HS-5 (cell line): Measurements from ENCODE around the gene CDC45.
"Not testable (repeated sequence)": the region's sequence is repeated elsewhere in the genome, so short reads cannot be mapped to it uniquely, and the experiment has no call there.

Experiments
- DNase-seq: peaks from one replicate; pipeline ENCODE4 v3.0.0-alpha.2; 2012; ENCODE audit warnings: low read depth

The CDC45 gene

DNA sequence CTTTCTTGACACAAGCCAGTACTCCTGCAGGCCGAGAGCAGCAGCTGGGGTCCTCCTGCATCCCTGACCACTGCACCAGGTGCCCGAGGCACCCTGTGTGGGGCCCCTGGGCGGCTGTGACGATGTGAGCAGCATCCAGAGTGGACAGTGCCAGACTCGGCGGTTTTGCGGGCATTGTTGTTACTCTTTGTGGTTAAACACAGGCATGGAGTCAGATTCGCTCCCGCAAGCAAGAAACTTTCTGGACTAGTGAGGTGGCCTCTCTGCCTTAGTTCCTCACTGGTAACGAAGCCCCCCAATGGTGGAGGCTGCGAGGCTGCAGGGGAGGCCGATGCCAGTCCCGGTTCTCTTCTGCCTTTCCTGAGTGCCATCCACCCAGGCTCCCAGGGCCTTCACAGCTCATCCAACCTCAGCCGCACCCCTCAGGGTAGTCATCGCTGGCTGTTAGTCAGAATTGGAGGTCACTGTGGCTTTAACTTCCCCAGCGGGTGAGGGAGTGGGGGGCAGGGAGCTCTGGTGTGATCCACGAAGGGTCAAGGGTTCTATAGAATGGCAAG is 48.2 kb downstream of the CDC45 start:
- no peak for DNase-seq

DNA sequence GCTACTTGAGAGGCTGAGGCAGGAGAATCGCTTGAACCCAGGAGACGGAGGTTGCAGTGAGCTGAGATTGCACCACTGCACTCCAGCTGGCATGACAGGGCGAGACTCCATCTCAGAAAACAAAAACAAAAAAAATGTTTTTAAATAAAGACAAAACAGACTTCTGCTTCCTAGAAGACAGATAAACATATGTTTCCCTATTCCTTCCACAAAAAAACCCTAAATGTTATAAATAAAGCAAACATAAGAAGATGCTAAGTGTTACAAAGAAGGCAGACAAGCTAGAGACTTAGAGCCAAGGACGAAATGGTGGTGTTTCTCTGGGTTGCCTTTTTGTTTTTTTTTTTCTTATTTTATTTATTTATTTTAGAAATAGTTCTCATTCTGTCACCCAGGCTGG is 50.1 kb downstream of the CDC45 start:
- no peak for DNase-seq

- no peak for DNase-seq
Observed at GRCh38 chr22:19530751-19531150, 51.0 kb downstream of the CDC45 start.

- not testable (repeated sequence) for DNase-seq
Observed at GRCh38 chr22:19531327-19531726, 51.6 kb downstream of the CDC45 start.

- DNase-seq, result no peak
Observed at GRCh38 chr22:19533049-19533626, 53.4 kb downstream of the CDC45 start.

DNA sequence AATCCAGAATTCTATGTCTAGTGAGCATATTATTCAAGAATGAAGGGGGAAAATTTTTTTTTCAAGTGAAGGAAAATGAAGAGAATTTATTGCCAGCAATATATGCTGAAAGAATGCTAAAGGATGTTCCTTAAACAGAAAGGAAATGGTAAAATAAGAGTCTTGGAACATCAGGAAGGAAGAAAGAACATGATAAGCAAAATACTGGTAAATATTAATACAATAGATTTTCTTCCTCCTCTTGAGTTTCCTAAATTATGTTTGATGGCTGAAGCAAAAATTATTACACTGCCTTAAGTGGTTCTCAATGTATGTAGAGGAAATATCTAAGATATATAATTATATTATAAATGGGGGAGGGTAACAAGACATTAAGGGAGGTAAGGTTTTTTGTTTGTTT is 54.1 kb downstream of the CDC45 start:
- no peak for DNase-seq

DNA sequence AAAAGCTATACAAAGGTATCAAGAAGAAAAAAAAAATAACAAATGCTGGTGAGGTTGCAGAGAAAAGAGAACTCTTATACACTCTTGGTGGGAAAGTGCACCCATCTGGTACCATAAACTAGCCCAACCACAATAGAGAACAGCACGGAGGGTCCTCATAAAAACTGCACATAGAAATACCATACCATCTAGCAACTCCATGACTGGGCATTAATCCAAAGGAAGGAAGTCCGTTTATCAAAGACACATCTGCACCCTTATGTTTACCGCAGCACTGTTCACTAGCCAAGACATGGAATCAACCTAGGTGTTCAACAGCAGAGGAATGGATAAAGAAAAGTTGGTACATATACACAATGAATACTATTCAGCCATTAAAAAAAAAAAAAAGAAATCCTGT is 55.3 kb downstream of the CDC45 start:
- no peak for DNase-seq

DNA sequence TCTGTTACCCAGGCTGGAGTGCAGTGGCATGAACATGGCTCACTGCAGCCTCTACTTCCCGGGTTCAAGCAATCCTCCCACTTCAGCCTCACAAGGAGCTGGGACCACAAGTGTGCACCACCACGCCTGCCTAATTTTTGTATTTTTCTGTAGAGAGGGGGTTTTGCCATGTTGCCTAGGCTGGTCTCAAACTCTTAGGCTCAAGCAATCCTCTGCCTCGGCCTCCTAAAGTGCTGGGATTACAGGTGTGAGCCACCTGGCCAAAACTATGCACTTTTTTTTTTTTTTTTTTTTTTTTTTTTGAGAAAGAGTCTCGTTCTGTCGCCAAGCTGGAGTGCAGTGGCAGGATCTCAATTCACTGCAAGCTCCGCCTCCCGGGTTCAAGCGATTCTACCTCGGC is 56.8 kb downstream of the CDC45 start:
- DNase-seq, result no peak

- DNase-seq, result no peak
Observed at GRCh38 chr22:19537941-19538488, 58.3 kb downstream of the CDC45 start.

DNA sequence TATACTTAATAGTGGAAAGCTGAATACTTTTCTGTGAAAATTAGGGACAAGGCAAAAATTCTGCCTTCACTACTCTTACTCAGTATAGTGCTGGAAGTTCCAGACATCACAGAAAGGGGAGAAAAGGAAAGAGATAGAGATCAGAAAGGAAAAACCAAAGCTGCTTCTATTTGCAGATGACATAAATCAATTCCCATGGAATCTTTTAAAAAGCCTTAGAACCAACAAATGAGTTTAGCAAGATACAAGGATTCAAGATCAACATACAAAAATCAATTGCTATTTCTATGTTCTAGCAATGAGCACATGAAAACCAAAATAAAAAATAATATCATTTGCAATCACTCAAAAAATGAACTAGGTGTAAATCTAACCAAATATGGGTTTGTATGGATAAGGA is 60.7 kb downstream of the CDC45 start:
- no peak for DNase-seq

GRCh38 chr22:19543970-19544708 is 64.4 kb downstream of the CDC45 start:
- no peak for DNase-seq

- DNase-seq, result no peak
Observed at GRCh38 chr22:19545935-19546207, 66.2 kb downstream of the CDC45 start.

GRCh38 chr22:19546680-19547079 is 67.0 kb downstream of the CDC45 start:
- DNase-seq, result no peak

GRCh38 chr22:19547620-19548019 is 67.9 kb downstream of the CDC45 start:
- DNase-seq, result no peak

DNA sequence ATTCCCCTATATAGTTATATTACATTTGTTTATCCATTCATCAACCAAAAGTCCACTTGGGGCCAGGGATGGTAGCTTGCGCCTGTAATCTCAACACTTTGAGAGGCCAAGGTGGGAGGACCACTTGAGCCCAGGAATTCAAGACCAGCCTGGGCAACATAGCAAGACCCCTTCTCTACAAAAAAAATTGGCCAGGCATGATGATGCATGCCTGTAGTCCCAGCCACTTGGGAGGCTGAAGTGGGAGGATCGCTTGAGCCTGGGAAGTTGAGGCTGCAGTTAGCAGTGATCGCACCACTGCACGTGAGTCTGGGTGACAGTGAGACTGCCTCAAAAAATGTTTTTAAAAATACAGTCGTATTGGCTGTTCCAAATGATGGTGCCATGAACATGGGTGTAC is 68.7 kb downstream of the CDC45 start:
- not testable (repeated sequence) for DNase-seq

DNA sequence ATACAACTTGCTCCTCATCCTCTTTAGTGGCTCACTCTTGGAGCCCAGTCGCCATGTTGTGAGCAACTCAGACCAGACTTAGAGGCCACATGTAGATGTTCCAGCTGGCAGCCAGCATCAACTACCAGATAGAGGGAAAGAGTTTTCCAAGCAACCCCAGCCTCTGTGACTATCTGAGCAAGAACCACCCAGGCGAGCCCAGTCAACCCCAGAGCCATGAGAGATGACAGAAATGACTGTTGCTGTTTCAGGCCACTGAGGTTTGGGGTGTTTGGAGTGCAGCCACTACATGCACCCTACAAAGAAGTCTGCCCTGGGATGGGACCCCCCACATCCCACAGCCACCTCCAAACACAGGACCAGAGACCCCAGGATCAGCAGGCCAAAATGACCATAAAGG is 69.2 kb downstream of the CDC45 start:
- DNase-seq, result no peak

DNA sequence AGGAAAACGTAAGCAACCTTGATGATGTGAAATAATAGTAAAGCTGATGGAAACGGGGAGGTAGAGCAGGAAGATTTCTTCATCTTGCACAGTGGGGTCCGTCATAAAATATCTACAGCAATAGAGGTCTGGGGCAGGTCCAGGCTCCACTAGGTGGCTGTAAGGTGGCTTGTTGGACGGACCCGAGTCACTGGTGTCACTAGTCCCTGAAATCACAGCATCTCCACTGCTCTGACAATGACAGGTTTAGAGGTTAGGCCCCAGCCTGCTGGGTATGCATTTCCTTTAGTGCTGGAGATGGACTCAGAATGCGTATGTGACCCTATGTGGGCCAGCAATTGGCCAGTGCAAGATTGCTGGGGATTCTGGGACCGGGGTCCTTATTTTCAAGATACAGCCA is 69.7 kb downstream of the CDC45 start:
- DNase-seq, result no peak

- no peak for DNase-seq
Observed at GRCh38 chr22:19550382-19550781, 70.7 kb downstream of the CDC45 start.

GRCh38 chr22:19553201-19553600 is 73.5 kb downstream of the CDC45 start:
- DNase-seq, result no peak

DNA sequence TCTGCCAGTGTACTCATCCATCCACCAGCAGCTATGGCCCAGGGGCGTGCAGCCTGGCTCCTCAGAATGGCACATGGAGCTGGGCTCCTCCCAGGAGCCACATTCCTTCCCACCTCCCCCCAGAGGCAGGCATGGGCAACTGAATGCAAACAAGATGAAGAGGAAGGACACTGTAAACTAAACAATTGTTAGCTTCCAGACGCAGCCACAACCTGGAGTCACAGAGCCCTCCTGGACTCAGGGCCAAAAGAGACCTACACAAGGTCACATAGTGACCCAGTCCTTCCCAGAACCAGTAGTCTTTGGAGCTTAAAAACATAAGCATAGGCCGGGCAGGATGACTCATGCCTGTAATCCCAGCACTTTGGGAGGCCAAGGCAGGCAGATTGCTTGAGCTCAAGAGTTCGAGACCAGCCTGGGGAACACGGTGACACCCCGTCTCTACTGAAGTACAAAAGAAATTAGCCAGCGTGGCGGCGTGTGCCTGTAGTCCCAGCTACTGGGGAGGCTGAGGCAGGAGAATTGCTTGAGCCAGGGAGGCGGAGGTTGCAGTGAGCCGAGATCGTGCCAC is 75.2 kb downstream of the CDC45 start:
- no peak for DNase-seq

DNA sequence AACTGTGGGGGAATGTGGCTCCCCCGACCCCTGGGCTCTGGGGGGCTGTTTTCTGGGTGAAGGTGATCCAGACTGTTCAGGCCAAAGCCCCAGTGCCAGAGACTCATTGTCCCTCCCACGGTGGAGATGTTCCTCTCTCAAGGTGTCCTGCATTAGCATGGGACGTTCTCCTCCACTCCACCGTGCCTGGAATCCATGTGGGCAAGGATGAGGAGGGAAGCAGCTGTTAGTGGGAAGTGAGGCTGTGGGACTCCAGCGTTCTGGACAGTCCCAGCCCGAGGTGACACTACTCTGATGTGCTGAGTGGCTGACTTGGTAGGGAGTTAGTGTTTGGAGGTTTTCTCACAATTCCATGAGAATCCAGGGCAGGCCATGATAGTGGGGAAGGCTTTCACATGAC is 75.9 kb downstream of the CDC45 start:
- no peak for DNase-seq

GRCh38 chr22:19556963-19557545 is 77.3 kb downstream of the CDC45 start:
- no peak for DNase-seq

DNA sequence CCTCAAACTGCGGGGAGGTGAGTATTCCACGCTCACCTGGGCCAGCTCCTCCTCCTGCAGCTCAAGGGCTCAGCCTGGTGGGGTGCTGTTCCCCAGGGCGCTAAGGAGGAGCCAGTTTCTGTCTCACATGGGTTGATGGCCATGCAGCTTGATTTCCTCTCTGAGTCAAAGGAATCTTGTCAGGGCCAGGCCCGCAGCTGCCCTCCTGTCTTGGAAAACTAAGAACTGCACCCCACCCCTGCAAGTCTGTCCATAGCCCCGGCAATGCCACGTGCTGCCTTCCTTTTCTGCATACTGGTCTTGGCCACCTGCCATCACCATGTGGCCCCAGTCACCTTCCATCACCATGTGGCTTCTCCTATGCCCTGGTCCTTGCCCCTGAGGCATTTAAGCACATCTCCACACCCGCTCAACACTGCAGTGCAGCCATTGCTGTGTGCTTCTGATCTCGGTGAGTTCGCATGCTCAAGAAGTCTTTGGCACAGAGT is 79.6 kb downstream of the CDC45 start:
- DNase-seq, result no peak
